H1 (cell line): ENCODE measurements around the gene SLC13A5. TPM values are rescaled to one million over a fixed set of nuclear protein-coding genes. Genes with fewer than 3 reads are reported as not detected.

Experiments used
- CTCF ChIA-PET: fragments of 300-600 bp; sonication (Branson Sonifier 250); formaldehyde crosslinking; loops from one replicate; lab custom pipeline; 2021; ENCODE audit not compliant: partially characterized antibody; lab: Charles Lee
- POLR2A ChIA-PET: fragments of 300-600 bp; sonication (Branson Sonifier 250); formaldehyde crosslinking; loops from one replicate; lab custom pipeline; 2021; ENCODE audit warnings: inconsistent platforms; ENCODE audit not compliant: partially characterized antibody; lab: Charles Lee
- DNase-seq, 2 experiments: peaks; one replicate each; pipeline versions ENCODE4 v3.0.0 to v3.0.0-alpha.2; 2010 to 2022; ENCODE audit warnings: low spot score in 2 of 2, low read depth in 1 of 2, mixed read lengths in 1 of 2
- FAIRE-seq: peaks from 2 replicates; lab custom pipeline; 2011; peaks lifted over from hg19 to GRCh38; lab: Jason Lieb, UNC
- H2AFZ ChIP-seq: 2 replicates; pipeline ENCODE4 v1.8.1; 2012; ENCODE audit warnings: low read length, inconsistent platforms
- H2AK5ac ChIP-seq: 2 replicates; pipeline ENCODE4 v1.6.1; 2013; ENCODE audit warnings: low read depth, low read length
- H2BK120ac ChIP-seq: replicated peaks from 2 replicates; pipeline ENCODE3; 2013; ENCODE audit warnings: low read depth, low read length, inconsistent platforms
- H2BK12ac ChIP-seq: 2 replicates; pipeline ENCODE4 v1.6.1; 2013; ENCODE audit warnings: low read depth, low read length
- H2BK15ac ChIP-seq: 2 replicates; pipeline ENCODE4 v1.6.1; 2013; ENCODE audit warnings: low read length
- H2BK20ac ChIP-seq: 2 replicates; pipeline ENCODE4 v1.6.1; 2013; ENCODE audit warnings: low read length
- H2BK5ac ChIP-seq: 2 replicates; pipeline ENCODE4 v1.6.1; 2013; ENCODE audit warnings: low read depth, low read length
- H3K14ac ChIP-seq: 2 replicates; pipeline ENCODE4 v1.6.1; 2013; ENCODE audit warnings: inconsistent platforms; ENCODE audit not compliant: insufficient read length
- H3K18ac ChIP-seq: 2 replicates; pipeline ENCODE4 v1.6.1; 2013; ENCODE audit warnings: low read length; ENCODE audit errors: extremely low read depth
- H3K23ac ChIP-seq: 2 replicates; pipeline ENCODE4 v1.6.1; 2013; ENCODE audit warnings: inconsistent platforms; ENCODE audit not compliant: insufficient read length
- H3K23me2 ChIP-seq: 2 replicates; pipeline ENCODE4 v1.6.1; 2013; ENCODE audit warnings: low read depth, low read length
- H3K27ac ChIP-seq: 2 replicates; pipeline ENCODE4 v1.6.1; 2011; ENCODE audit warnings: low read depth, low read length, inconsistent platforms
- H3K27me3 ChIP-seq, 4 experiments: replicated peaks in 1 of 4; 1 replicate in 1 of 4; 2 replicates in 3 of 4; pipeline versions ENCODE4 v1.6.1 to v1.8.1; 2011 to 2013; ENCODE audit warnings: low read length in 3 of 4, mild to moderate bottlenecking in 3 of 4, inconsistent platforms in 2 of 4, mixed read lengths in 2 of 4, moderate library complexity in 1 of 4; ENCODE audit not compliant: control insufficient read depth in 3 of 4, insufficient read depth in 3 of 4; ENCODE audit errors: extremely low read depth in 1 of 4
- H3K36me3 ChIP-seq, 4 experiments: 2 replicates each; pipeline versions ENCODE4 v1.6.1 to v1.8.1; 2011 to 2013; ENCODE audit warnings: mild to moderate bottlenecking in 4 of 4, low read length in 3 of 4, moderate library complexity in 2 of 4, control low read depth in 1 of 4, inconsistent platforms in 1 of 4; ENCODE audit not compliant: insufficient read depth in 4 of 4, control insufficient read depth in 2 of 4
- H3K4ac ChIP-seq: replicated peaks from 2 replicates; pipeline ENCODE3; 2013; ENCODE audit warnings: low read length, low read depth, mixed read lengths, inconsistent platforms; ENCODE audit not compliant: insufficient read length
- H3K4me1 ChIP-seq, 4 experiments: replicated peaks in 1 of 4; 1 replicate in 1 of 4; 2 replicates in 3 of 4; pipeline versions ENCODE4 v1.6.1 to v1.8.1; 2011 to 2013; ENCODE audit warnings: low read length in 3 of 4, inconsistent platforms in 2 of 4, mixed read lengths in 1 of 4; ENCODE audit not compliant: insufficient read depth in 4 of 4, control insufficient read depth in 3 of 4
- H3K4me2 ChIP-seq, 2 experiments: 2 replicates each; pipeline versions ENCODE4 v1.6.1 to v1.8.1; 2011 to 2013; ENCODE audit warnings: low read depth in 2 of 2, low read length in 2 of 2, control low read depth in 1 of 2, inconsistent platforms in 1 of 2, mild to moderate bottlenecking in 1 of 2; ENCODE audit not compliant: insufficient read depth in 1 of 2
- H3K4me3 ChIP-seq, 4 experiments: fragments of 200-600, 300-600 bp in 1 of 4; sonication (generic), shearing (Covaris generic), sonication (Bioruptor Twin) in 1 of 4; 2 replicates each; pipeline versions ENCODE4 v1.5.1 to v1.8.1; 2011 to 2016; ENCODE audit warnings: low read length in 4 of 4, low read depth in 3 of 4, control low read depth in 2 of 4, inconsistent platforms in 2 of 4, mild to moderate bottlenecking in 2 of 4, mixed read lengths in 1 of 4, moderate library complexity in 1 of 4; ENCODE audit not compliant: insufficient read depth in 2 of 4; ENCODE audit errors: extremely low read depth in 1 of 4
- H3K56ac ChIP-seq: replicated peaks from 2 replicates; pipeline ENCODE3; 2013; ENCODE audit warnings: low read depth, mild to moderate bottlenecking, mixed read lengths, low read length, inconsistent platforms; ENCODE audit not compliant: insufficient read length
- H3K79me1 ChIP-seq: 2 replicates; pipeline ENCODE4 v1.6.1; 2013; ENCODE audit warnings: low read depth, low read length, control low read depth
- H3K79me2 ChIP-seq, 2 experiments: 2 replicates each; pipeline versions ENCODE4 v1.6.1 to v1.8.1; 2012 to 2013; ENCODE audit warnings: low read length in 2 of 2, mild to moderate bottlenecking in 2 of 2, inconsistent platforms in 1 of 2; ENCODE audit not compliant: insufficient read depth in 2 of 2, control insufficient read depth in 1 of 2
- H3K9ac ChIP-seq, 4 experiments: replicated peaks in 1 of 4; 1 replicate in 1 of 4; 2 replicates in 3 of 4; pipeline versions ENCODE4 v1.6.1 to v1.8.1; 2011 to 2013; ENCODE audit warnings: low read depth in 3 of 4, low read length in 3 of 4, control low read depth in 2 of 4, mild to moderate bottlenecking in 2 of 4, moderate library complexity in 2 of 4, inconsistent platforms in 1 of 4; ENCODE audit errors: extremely low read depth in 1 of 4
- H3K9me3 ChIP-seq, 2 experiments: 2 replicates each; pipeline versions ENCODE4 v1.6.1 to v1.8.1; 2012 to 2013; ENCODE audit warnings: mild to moderate bottlenecking in 2 of 2, moderate library complexity in 2 of 2, control low read depth in 1 of 2, inconsistent platforms in 1 of 2, low read depth in 1 of 2, low read length in 1 of 2, mixed read lengths in 1 of 2; ENCODE audit not compliant: insufficient read depth in 2 of 2
- H4K20me1 ChIP-seq, 2 experiments: replicated peaks in 1 of 2; 2 replicates each; pipeline versions ENCODE3 to v1.8.1; 2011 to 2013; ENCODE audit warnings: inconsistent platforms in 2 of 2, low read length in 2 of 2, mild to moderate bottlenecking in 1 of 2; ENCODE audit not compliant: insufficient read depth in 2 of 2, control insufficient read depth in 1 of 2
- H4K5ac ChIP-seq: 2 replicates; pipeline ENCODE4 v1.6.1; 2013; ENCODE audit warnings: low read length, low read depth, mixed read lengths, inconsistent platforms; ENCODE audit not compliant: insufficient read length
- H4K8ac ChIP-seq: 2 replicates; pipeline ENCODE4 v1.8.0; 2013; ENCODE audit warnings: mild to moderate bottlenecking, moderate library complexity, low read length, inconsistent platforms; ENCODE audit not compliant: insufficient read depth; ENCODE audit errors: extremely low read depth
- H4K91ac ChIP-seq: replicated peaks from 2 replicates; pipeline ENCODE3; 2013; ENCODE audit warnings: low read length, mixed read lengths, inconsistent platforms; ENCODE audit not compliant: insufficient read length
- ATF2 ChIP-seq: IDR thresholded peaks from 2 replicates; pipeline ENCODE4 v1.6.1; 2012; ENCODE audit warnings: low read length, inconsistent platforms
- CHD1 ChIP-seq: IDR thresholded peaks from 2 replicates; pipeline ENCODE4 v1.6.1; 2012; ENCODE audit warnings: low read depth, low read length, improper control_type of control experiment
- CHD2 ChIP-seq: IDR thresholded peaks from 2 replicates; pipeline ENCODE4 v1.6.1; 2012; ENCODE audit warnings: low read length, improper control_type of control experiment
- CTBP2 ChIP-seq: IDR thresholded peaks from 2 replicates; pipeline ENCODE4 v1.7.0; 2011; ENCODE audit warnings: borderline replicate concordance, mild to moderate bottlenecking, moderate library complexity, mixed read lengths, low read length; ENCODE audit not compliant: insufficient read depth, insufficient read length
- EGR1 ChIP-seq: IDR thresholded peaks from 2 replicates; pipeline ENCODE4 v1.6.1; 2011; ENCODE audit warnings: low read depth, low read length, borderline replicate concordance
- GTF2F1 ChIP-seq: IDR thresholded peaks from 2 replicates; pipeline ENCODE4 v1.6.1; 2012; ENCODE audit warnings: low read depth, low read length, improper control_type of control experiment, borderline replicate concordance
- HDAC6 ChIP-seq: IDR thresholded peaks from one replicate; pipeline ENCODE4 v1.7.1; 2012; ENCODE audit warnings: low read depth, mild to moderate bottlenecking, inconsistent platforms, low read length, moderate library complexity
- JUND ChIP-seq: IDR thresholded peaks from 2 replicates; pipeline ENCODE4 v1.6.1; 2011; ENCODE audit warnings: mild to moderate bottlenecking, improper control_type of control experiment, low read length
- KDM5A ChIP-seq: fragments of 200-600 bp; IDR thresholded peaks from 2 replicates; pipeline ENCODE4 v1.7.1; 2012; ENCODE audit warnings: mild to moderate bottlenecking, low read length, inconsistent platforms, mixed read lengths
- MAX ChIP-seq: IDR thresholded peaks from 2 replicates; pipeline ENCODE4 v1.6.1; 2012; ENCODE audit warnings: inconsistent platforms
- SAP30 ChIP-seq: fragments of 300-600 bp; sonication (generic); IDR thresholded peaks from 2 replicates; pipeline ENCODE4 v1.7.1; 2012; ENCODE audit warnings: low read length, moderate library complexity, mild to moderate bottlenecking, inconsistent platforms; ENCODE audit not compliant: insufficient read depth, insufficient replicate concordance
- SP4 ChIP-seq: IDR thresholded peaks from 2 replicates; pipeline ENCODE4 v1.6.1; 2012; ENCODE audit warnings: low read length, inconsistent platforms
- ZNF274 ChIP-seq: IDR thresholded peaks from 2 replicates; pipeline ENCODE4 v1.7.0; 2012; ENCODE audit warnings: low read length, borderline replicate concordance; ENCODE audit errors: extremely low read depth
- WGBS, 2 experiments: shearing (Covaris generic) in 1 of 2; methylation state at CpG; one replicate each; pipeline versions ENCODE4 v1.1.6 to v1.1.7; 2013 to 2015; ENCODE audit warnings: low lambda C conversion rate in 2 of 2, mixed read lengths in 2 of 2, inconsistent platforms in 1 of 2, low coverage in 1 of 2, missing lambda C conversion rate in 1 of 2; ENCODE audit not compliant: insufficient replicate concordance in 2 of 2, insufficient coverage in 1 of 2, insufficient read length in 1 of 2; ENCODE audit errors: extremely low coverage in 1 of 2, missing lambda C conversion rate in 1 of 2; 5-methylcytosine and 5-hydroxymethylcytosine counted together
- polyA plus RNA-seq, 7 experiments: library from polyadenylated mRNA; depleted of rRNA in 3 of 7; stranded (reverse) in 5 of 7; unstranded in 2 of 7; fragments of >200 nt in 5 of 7; fragments of 200-250 nt in 2 of 7; gene quantifications; 1 replicate in 5 of 7; 2 replicates in 1 of 7; 4 replicates in 1 of 7; pipeline versions ENCODE4 v1.2.1 to v1.2.3, GENCODE V29; 2011 to 2013; ENCODE audit warnings: missing spikeins in 2 of 7, mixed read lengths in 2 of 7
- total RNA-seq: library from RNA; stranded (reverse); fragmentation: NEBNext Ultra II Directional; extraction: Animal tissue kit (Norgen Biotek cat#: 25700); gene quantifications from 2 replicates; pipeline ENCODE4 v1.2.1, GENCODE V29; 2021

Gene SLC13A5
- total and polyA plus RNA-seq, 2 of the 8 experiments (the other 6 are each of a cell fraction or from before 2014, with no cell fraction given) = 2.1 to 2.6 TPM

- Histone ChIP-seq H2BK120ac (no peak overlapping the region), H4K5ac (no peak overlapping the region), H2BK20ac (no peak overlapping the region), H3K14ac (no peak overlapping the region), H3K79me2 (no peaks in the 10 kb centered on the region), H3K36me3 (no peaks in the 10 kb centered on the region), H4K20me1 (peaks cover 0 to 2% of the 10 kb centered on the region in 2 experiments), H3K4ac (no peak overlapping the region)
- DNase-seq = no peak
- TF ChIP-seq ZNF274 (no peak), CHD1 (no peak), CTBP2 (no peak), ATF2 (no peak), JUND (no peak), CHD2 (no peak), MAX (no peak), HDAC6 (no peak), EGR1 (no peak), GTF2F1 (no peak), SP4 (no peak), KDM5A (no peak), SAP30 (no peak)
- TF ChIP-seq, all 59 proteins: peak for 0
- H4K8ac ChIP-seq = no peak overlapping the region
- no peak overlapping the region for H3K9ac ChIP-seq
- ChIA-PET POLR2A (no interaction called here), CTCF (interaction anchor here (0.9 to 3.5 kb wide), 6 partner anchors 32 to 222 kb away, joined by 3 to 24 read pairs (median 7); no protein-coding TSS in a partner anchor)
- peaks cover 0 to 2% (median 1%) of the 10 kb centered on the region in 4 experiments; a peak in 1 of 7 replicates for H3K4me1 ChIP-seq
- no peak overlapping the region for H3K18ac ChIP-seq
- H3K9me3 ChIP-seq = no peaks in the 10 kb centered on the region
- H3K79me1 ChIP-seq = no peaks in the 10 kb centered on the region
- FAIRE-seq = no peak
- no peak overlapping the region for H3K23ac ChIP-seq
- no peak overlapping the region for H2AFZ ChIP-seq
- H3K4me3 ChIP-seq = no peak overlapping the region
- H3K56ac ChIP-seq = no peak overlapping the region
- no peak overlapping the region for H3K4me2 ChIP-seq
- 0 out of 7 replicates have a peak, but pooled peaks cover 0 to 2% (median under 1%) of the 10 kb centered on the region in 4 experiments for H3K27me3 ChIP-seq
- no peak overlapping the region for H2BK12ac ChIP-seq
- no peak overlapping the region for H2BK15ac ChIP-seq
- 87% methylated on average over 8 of the region's 8 CpGs; no CpG with 5 or more reads in 1 of the 2 experiments for WGBS, 2 experiments
- no peak overlapping the region for H2BK5ac ChIP-seq
- no peaks in the 10 kb centered on the region for H3K23me2 ChIP-seq
- no peak overlapping the region for H3K27ac ChIP-seq
- H4K91ac ChIP-seq = no peak overlapping the region
- H2AK5ac ChIP-seq = no peak overlapping the region
Observed at GRCh38 chr17:6670571-6670970, 42.6 kb downstream of the SLC13A5 start.
